HG03469 (cell line): ENCODE measurements around the gene PLK4.
"Not testable (repeated sequence)": the region's sequence is repeated elsewhere in the genome, so short reads cannot be mapped to it uniquely, and the experiment has no call there.

Experiments used
- ATAC-seq: cut with Tn5 transposase; IDR thresholded peaks from one replicate; pipeline ENCODE4 v1.9.1; 2021; ENCODE audit warnings: mild to moderate bottlenecking, moderate library complexity, moderate number of reproducible peaks; ENCODE audit not compliant: unreplicated experiment

PLK4 gene

GRCh38 chr4:127899682-127900081 lies 19.0 kb downstream of the PLK4 start:
- ATAC-seq = not testable (repeated sequence)

DNA sequence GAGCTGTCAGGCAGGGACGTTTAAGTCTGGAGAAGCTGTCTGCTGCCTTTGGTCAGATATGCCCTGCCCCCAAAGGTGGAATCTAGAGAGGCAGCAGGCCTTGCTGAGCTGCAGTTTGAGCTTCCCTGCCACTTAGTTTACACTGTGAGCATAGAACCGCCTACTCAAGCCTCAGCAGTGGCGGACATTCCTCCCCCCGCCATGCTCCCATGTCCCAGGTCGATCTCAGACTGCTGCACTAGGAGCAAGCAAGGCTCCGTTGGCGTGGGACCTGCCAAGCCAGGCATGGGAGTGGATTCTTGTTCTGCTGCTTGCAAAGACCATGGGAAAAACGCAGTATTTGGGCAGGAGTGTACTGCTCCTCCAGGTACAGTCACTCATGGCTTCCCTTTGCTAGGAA lies 24.3 kb downstream of the PLK4 start:
- ATAC-seq = no peak

DNA sequence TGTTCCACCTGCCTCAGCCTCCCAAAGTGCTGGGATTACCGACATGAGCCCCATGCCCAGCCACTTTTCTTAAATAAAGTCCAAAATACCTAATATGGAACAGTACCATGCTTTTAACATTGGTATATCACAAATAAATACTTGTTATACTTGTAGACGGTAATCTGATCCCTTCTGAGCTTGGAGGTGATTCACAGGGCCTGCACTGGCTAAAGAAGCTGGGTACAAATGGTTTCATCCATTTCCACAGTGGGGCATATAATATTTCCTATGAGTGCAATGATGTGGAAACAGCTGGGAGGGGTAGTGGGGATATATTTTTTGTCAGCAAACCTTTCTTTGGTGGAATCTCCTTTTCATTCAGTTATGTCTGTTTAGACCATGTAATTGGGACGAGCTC lies 35.8 kb downstream of the PLK4 start:
- no peak for ATAC-seq

GRCh38 chr4:127917151-127917550 lies 36.5 kb downstream of the PLK4 start:
- ATAC-seq = no peak

- no peak for ATAC-seq
These were observed 39.8 kb downstream of the PLK4 start for GRCh38 chr4:127920521-127920920.

DNA sequence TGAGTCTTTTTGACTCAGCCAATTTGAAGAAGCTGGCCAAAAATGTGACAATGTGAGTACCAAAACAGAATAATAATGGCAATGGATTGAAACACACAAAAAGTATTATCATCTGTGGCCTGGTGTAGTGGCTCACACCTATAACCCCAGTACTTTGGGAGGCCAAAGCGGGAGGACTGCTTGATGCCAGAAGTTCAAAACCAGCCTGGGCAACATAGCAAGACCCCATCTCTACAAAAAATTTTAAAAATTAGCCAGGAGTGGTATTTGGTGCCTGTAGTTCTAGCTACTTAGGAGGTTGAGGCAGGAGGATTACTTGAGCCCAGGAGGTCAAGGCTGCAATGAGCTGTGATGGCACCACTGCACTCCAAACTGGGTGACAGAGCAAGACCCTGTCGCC lies 41.5 kb downstream of the PLK4 start:
- ATAC-seq = no peak

DNA sequence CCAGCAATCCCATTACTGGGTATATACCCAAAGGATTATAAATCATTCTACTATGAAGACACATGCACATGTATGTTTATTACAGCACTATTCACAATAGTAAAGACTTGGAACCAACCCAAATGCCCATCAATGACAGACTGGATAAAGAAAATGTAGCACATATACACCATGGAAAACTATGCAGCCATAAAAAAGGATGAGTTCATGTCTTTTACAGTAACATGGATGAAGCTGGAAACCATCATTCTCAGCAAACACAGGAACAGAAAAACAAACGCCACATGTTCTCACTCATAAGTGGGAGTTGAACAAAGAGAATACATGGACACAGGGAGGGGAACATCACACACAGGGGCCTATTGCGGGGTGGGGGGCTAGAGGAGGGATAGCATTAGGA lies 45.0 kb downstream of the PLK4 start:
- ATAC-seq = not testable (repeated sequence)

DNA sequence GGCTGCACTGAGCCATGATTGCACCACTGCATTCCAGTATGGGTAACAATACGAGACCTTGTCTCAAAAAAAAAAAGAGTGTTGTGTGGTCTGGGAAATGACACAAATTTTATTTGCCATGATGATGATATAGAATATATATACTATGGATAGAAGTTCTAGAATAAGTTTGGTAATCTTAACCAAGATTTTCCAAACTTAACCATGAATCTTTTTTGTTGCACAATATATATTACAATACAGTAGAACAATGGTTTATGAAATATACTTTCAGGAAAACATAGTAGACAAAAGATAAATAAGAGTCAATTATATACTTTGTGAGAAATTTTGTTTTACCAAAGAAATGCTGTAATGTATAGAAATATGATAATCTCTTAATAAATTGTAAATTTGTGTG lies 49.5 kb downstream of the PLK4 start:
- ATAC-seq = no peak

GRCh38 chr4:127931836-127932235 lies 51.1 kb downstream of the PLK4 start:
- not testable (repeated sequence) for ATAC-seq

GRCh38 chr4:127936974-127937373 lies 56.3 kb downstream of the PLK4 start:
- ATAC-seq = no peak
